Endothelial cell (in vitro differentiated cells): ENCODE data around the gene PP2D1. TPM values are rescaled to one million over a fixed set of nuclear protein-coding genes. Genes with fewer than 3 reads are reported as not detected.
A peak's percentile ranks its signal among the peaks of the same experiment; 100 is the strongest.
"Not testable (repeated sequence)": the region's sequence is repeated elsewhere in the genome, so short reads cannot be mapped to it uniquely, and the experiment has no call there.

ENCODE experiments used
- DNase-seq: peaks from one replicate; pipeline ENCODE4 v3.0.0; 2021; ENCODE audit warnings: low spot score
- H3K27ac Mint-ChIP-seq: one replicate; pipeline ENCODE4 v1.8.0; 2021; ENCODE audit warnings: mixed read lengths, inconsistent platforms; ENCODE audit not compliant: unreplicated experiment
- H3K27me3 Mint-ChIP-seq: one replicate; pipeline ENCODE4 v1.8.0; 2021; ENCODE audit warnings: mild to moderate bottlenecking, moderate library complexity, mixed read lengths, inconsistent platforms; ENCODE audit not compliant: unreplicated experiment
- H3K36me3 Mint-ChIP-seq: one replicate; pipeline ENCODE4 v1.8.0; 2021; ENCODE audit warnings: mild to moderate bottlenecking, low read depth, mixed read lengths, inconsistent platforms; ENCODE audit not compliant: unreplicated experiment
- H3K4me1 Mint-ChIP-seq: one replicate; pipeline ENCODE4 v1.8.0; 2021; ENCODE audit warnings: mild to moderate bottlenecking, mixed read lengths, inconsistent platforms; ENCODE audit not compliant: unreplicated experiment
- H3K4me3 Mint-ChIP-seq: one replicate; pipeline ENCODE4 v1.8.0; 2021; ENCODE audit warnings: mild to moderate bottlenecking, mixed read lengths, inconsistent platforms; ENCODE audit not compliant: unreplicated experiment
- H3K9me3 Mint-ChIP-seq: one replicate; pipeline ENCODE4 v1.8.0; 2021; ENCODE audit warnings: mixed read lengths, inconsistent platforms; ENCODE audit not compliant: unreplicated experiment
- total RNA-seq: library from RNA; stranded (reverse); fragmentation: NEBNext Ultra II Directional; extraction: Animal tissue kit (Norgen Biotek cat#: 25700); gene quantifications from one replicate; pipeline ENCODE4 v1.2.1, GENCODE V29; 2021; ENCODE audit not compliant: unreplicated experiment
- TF ChIP-seq, protein P1 (sequence below): fragments of 200-600 bp; sonication (generic); IDR thresholded peaks from one replicate; pipeline ENCODE4 v1.5.0; 2021; ENCODE audit warnings: antibody characterized with exemption; ENCODE audit not compliant: unreplicated experiment

Gene PP2D1
- total RNA-seq, 1 donor from 2014 or later = not detected

DNA sequence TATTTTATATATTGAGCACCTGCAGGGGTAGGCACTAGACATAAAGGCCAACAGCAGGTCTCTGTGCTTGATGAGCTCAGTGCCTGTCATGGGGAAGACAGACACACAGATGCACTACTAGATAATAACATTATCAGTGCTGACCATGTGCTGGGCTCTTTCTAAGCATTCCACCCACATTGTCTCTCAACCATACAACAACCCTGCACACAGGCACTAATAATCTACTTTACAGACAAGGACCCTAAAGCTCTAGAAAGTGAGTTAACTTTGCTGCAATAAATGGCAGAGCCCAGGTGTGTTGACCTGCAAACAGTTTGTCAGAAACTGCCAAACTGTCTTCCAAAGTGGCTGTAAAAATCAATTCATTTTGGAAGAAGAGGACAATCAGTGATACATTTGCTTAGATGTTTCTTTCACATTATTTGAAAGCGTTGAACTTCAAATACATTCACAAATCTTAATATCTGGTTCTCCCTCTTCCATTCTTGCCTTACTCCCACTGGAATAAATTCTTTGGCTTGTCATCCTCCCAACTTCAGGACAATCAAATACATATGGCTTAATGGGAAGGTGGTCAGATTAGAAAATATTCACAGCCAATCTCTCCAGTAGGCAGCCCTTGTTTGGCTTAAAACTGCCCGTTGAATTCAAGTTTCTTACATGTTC lies 11.0 kb upstream of the PP2D1 start:
- Mint-ChIP-seq H3K27me3 (peaks cover 1% of the 10 kb centered on the region), H3K9me3 (no peaks in the 10 kb centered on the region), H3K36me3 (no peaks in the 10 kb centered on the region), H3K4me1 (peaks cover 31% of the 10 kb centered on the region), H3K27ac (peak overlapping the region; percentile 91), H3K4me3 (no peak overlapping the region)
- peak; percentile 13 for DNase-seq
- TF ChIP-seq, protein P1, sequence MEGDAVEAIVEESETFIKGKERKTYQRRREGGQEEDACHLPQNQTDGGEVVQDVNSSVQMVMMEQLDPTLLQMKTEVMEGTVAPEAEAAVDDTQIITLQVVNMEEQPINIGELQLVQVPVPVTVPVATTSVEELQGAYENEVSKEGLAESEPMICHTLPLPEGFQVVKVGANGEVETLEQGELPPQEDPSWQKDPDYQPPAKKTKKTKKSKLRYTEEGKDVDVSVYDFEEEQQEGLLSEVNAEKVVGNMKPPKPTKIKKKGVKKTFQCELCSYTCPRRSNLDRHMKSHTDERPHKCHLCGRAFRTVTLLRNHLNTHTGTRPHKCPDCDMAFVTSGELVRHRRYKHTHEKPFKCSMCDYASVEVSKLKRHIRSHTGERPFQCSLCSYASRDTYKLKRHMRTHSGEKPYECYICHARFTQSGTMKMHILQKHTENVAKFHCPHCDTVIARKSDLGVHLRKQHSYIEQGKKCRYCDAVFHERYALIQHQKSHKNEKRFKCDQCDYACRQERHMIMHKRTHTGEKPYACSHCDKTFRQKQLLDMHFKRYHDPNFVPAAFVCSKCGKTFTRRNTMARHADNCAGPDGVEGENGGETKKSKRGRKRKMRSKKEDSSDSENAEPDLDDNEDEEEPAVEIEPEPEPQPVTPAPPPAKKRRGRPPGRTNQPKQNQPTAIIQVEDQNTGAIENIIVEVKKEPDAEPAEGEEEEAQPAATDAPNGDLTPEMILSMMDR = no peak

DNA sequence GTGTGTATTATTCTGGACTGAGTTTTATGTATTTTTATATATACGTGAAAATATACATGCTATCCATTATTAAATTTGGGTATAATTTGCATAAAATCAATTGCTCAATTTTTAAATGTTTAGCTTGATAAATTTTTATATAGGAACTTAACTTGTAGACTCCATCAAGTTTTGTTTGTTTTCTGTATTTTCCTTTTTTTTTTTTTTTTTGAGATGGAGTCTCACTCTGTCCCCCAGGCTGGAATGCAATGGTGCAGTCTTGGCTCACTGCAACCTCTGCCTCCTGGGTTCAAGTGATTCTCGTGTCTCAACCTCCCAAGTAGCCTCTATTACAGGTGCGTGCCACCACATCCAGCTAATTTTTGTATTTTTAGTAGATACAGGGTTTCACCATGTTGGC lies 4.0 kb upstream of the PP2D1 start:
- not testable (repeated sequence) for H3K4me1 Mint-ChIP-seq, H3K27me3 Mint-ChIP-seq, H3K9me3 Mint-ChIP-seq, DNase-seq, H3K4me3 Mint-ChIP-seq, H3K27ac Mint-ChIP-seq, H3K36me3 Mint-ChIP-seq

DNA sequence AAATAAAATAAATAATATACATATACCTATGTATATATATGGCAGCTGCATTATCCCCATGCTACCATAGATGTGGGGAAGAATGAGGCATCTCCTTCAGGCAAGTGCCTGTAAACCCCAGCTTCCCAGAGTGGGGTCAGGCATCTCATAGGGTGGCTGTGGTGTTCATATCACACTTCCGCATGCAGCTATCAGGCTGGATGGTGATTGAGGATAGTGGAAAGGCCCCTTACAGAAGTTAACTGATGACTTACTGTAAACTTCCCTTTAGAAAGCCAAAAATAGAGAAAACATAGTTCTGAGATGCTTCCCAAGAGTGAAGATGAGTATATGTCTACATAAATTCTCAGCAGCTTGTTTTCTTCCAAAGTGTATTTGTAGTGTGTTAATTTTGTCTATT lies 3.5 kb upstream of the PP2D1 start:
- TF ChIP-seq, protein P1 = no peak
- H3K4me1 Mint-ChIP-seq = no peaks in the 10 kb centered on the region
- no peak for DNase-seq
- no peak overlapping the region for H3K4me3 Mint-ChIP-seq
- no peak overlapping the region for H3K27ac Mint-ChIP-seq
- H3K36me3 Mint-ChIP-seq = no peaks in the 10 kb centered on the region
- H3K9me3 Mint-ChIP-seq = no peaks in the 10 kb centered on the region
- H3K27me3 Mint-ChIP-seq = no peaks in the 10 kb centered on the region

DNA sequence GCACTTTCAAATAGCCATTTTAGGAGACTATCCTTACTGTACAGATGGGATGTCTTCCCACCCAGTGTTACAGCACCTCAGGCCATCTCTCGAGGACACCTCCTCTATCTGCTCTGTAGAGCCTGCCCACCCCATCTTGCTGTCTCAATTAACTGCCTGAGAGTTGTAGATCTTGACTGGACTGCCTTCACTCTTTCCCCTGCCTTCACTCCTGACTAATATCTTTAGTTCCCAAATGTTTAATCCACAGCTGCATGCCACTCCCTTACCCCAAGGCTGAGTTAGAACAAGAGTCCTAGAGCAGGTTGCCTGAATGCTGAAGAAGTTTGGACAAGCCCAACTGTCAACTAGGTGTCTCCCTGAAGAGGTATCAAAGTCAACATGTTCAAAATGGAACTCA lies 1.3 kb upstream of the PP2D1 start:
- Mint-ChIP-seq H3K36me3 (no peaks in the 10 kb centered on the region), H3K27ac (no peak overlapping the region), H3K27me3 (no peaks in the 10 kb centered on the region), H3K9me3 (no peaks in the 10 kb centered on the region), H3K4me3 (no peak overlapping the region), H3K4me1 (no peaks in the 10 kb centered on the region)
- DNase-seq = no peak
- TF ChIP-seq, protein P1 = no peak

DNA sequence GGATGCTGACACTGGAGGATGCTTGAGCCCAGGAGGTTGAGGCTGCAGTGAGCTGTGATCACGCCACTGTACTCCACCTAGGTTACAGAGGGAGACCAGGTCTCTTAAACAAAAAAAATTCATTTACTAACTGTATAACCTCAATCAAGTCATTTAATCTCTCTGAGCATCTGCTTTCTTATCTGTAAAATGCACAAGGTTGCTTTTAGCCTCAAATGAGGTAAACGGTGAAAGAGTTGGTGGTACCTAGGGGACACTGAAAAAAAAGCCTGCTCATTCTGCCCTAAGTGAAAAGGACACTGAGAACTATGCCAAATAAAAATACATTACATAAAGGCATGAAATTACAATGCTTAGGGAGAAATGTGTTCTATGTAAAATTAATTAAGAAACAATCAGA lies 3.4 kb downstream of the PP2D1 start:
- no peaks in the 10 kb centered on the region for H3K9me3 Mint-ChIP-seq
- H3K4me1 Mint-ChIP-seq = no peaks in the 10 kb centered on the region
- H3K4me3 Mint-ChIP-seq = no peak overlapping the region
- no peaks in the 10 kb centered on the region for H3K36me3 Mint-ChIP-seq
- H3K27ac Mint-ChIP-seq = no peak overlapping the region
- DNase-seq = no peak
- peaks cover 2% of the 10 kb centered on the region for H3K27me3 Mint-ChIP-seq
- TF ChIP-seq, protein P1 = no peak
